Large intestine (tissue), 3 donors: ENCODE measurements around the gene TNFSF4. TPM values are rescaled to one million over a fixed set of nuclear protein-coding genes. Genes with fewer than 3 reads are reported as not detected.
"Not testable (repeated sequence)": the region's sequence is repeated elsewhere in the genome, so short reads cannot be mapped to it uniquely, and the experiment has no call there.

ENCODE experiments used
- DNase-seq, 2 donors: peaks; one replicate each; pipeline versions ENCODE4 v3.0.0 to v3.0.0-alpha.2; 2013
- H3K27ac ChIP-seq: one replicate; pipeline ENCODE4 v1.5.1; 2013; ENCODE audit warnings: low read length
- H3K27me3 ChIP-seq: 2 replicates; pipeline ENCODE4 v1.6.1; 2013; ENCODE audit warnings: low read length; ENCODE audit not compliant: control insufficient read depth, insufficient read depth
- H3K36me3 ChIP-seq: 2 replicates; pipeline ENCODE4 v1.6.1; 2013; ENCODE audit warnings: low read length; ENCODE audit not compliant: control insufficient read depth, insufficient read depth
- H3K4me1 ChIP-seq: one replicate; pipeline ENCODE4 v1.6.1; 2013; ENCODE audit warnings: low read length; ENCODE audit not compliant: control insufficient read depth, insufficient read depth
- H3K4me3 ChIP-seq: one replicate; pipeline ENCODE4 v1.5.1; 2013; ENCODE audit warnings: low read length
- H3K9me3 ChIP-seq: one replicate; pipeline ENCODE4 v1.6.1; 2013; ENCODE audit warnings: mild to moderate bottlenecking, low read depth, low read length, moderate library complexity; ENCODE audit not compliant: control insufficient read depth
- WGBS: methylation state at CpG from one replicate; pipeline ENCODE4 v1.1.5; 2013; ENCODE audit warnings: low lambda C conversion rate; ENCODE audit not compliant: insufficient coverage; 5-methylcytosine and 5-hydroxymethylcytosine counted together
- polyA plus RNA-seq: library from polyadenylated mRNA; unstranded; fragments of 120-200 nt; gene quantifications from one replicate; pipeline ENCODE4 v1.2.1, GENCODE V29; 2013

Gene TNFSF4
- polyA plus RNA-seq, 1 donor = 0.63 TPM

- no peaks in the 10 kb centered on the region for H3K4me1 ChIP-seq
- no peak for DNase-seq
- H3K4me3 ChIP-seq = no peak overlapping the region
- WGBS = 100% methylated on average over 3 of the region's 4 CpGs
- H3K27me3 ChIP-seq = no peaks in the 10 kb centered on the region
- no peak overlapping the region for H3K27ac ChIP-seq
- H3K36me3 ChIP-seq = no peaks in the 10 kb centered on the region
- H3K9me3 ChIP-seq = no peaks in the 10 kb centered on the region
These were observed 27.8 kb upstream of the TNFSF4 start for GRCh38 chr1:173234899-173235298.

- H3K36me3 ChIP-seq, H3K4me1 ChIP-seq, DNase-seq, H3K9me3 ChIP-seq, H3K4me3 ChIP-seq, H3K27me3 ChIP-seq, H3K27ac ChIP-seq: not testable (repeated sequence)
- no CpG with 5 or more reads among the region's 3 CpGs for WGBS
These were observed 27.3 kb upstream of the TNFSF4 start for GRCh38 chr1:173234434-173234833.

- not testable (repeated sequence) for DNase-seq, H3K27ac ChIP-seq, H3K9me3 ChIP-seq, H3K36me3 ChIP-seq, H3K4me3 ChIP-seq, H3K4me1 ChIP-seq, H3K27me3 ChIP-seq
- 100% methylated on average over 1 of the region's 3 CpGs for WGBS
These were observed 21.9 kb upstream of the TNFSF4 start for GRCh38 chr1:173229031-173229430.

- H3K36me3 ChIP-seq = no peaks in the 10 kb centered on the region
- no peaks in the 10 kb centered on the region for H3K27me3 ChIP-seq
- no peak for DNase-seq
- H3K4me3 ChIP-seq = no peak overlapping the region
- no peaks in the 10 kb centered on the region for H3K4me1 ChIP-seq
- H3K27ac ChIP-seq = no peak overlapping the region
- no peaks in the 10 kb centered on the region for H3K9me3 ChIP-seq
These were observed 17.8 kb upstream of the TNFSF4 start for GRCh38 chr1:173224949-173225348.

DNA sequence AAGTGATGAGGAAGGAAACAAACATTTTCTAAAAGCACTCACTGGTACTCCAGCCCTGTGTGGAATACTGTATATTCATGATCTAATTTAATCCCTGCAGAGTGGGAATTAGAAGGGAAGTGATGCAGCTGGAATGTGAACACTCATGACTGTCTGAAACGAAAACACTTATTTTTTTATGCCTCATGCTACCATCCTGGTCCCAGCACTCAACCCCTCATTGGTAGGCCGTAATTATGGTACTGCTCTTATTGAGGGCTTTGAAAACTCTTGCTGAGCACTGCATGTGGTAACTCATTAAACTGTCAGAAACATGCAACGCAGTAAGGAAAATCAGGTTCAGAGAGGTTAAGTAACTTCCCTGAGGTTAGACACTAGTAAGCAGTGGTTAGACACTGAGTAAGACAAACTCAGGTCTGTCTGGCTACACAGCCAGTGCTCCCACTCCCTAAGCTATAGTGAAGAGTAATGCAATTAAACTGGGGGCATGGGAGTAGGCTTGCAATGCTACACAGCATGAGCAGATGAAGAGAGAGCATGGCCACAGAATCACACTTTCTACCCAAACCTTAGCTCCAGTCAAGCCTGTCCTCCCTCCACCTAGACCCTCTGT lies 17.3 kb upstream of the TNFSF4 start:
- DNase-seq = no peak
- Histone ChIP-seq H3K9me3 (no peaks in the 10 kb centered on the region), H3K4me1 (no peaks in the 10 kb centered on the region), H3K27ac (no peak overlapping the region), H3K27me3 (no peaks in the 10 kb centered on the region), H3K36me3 (no peaks in the 10 kb centered on the region), H3K4me3 (no peak overlapping the region)
- 100% methylated on average over 1 of the region's 3 CpGs for WGBS

GRCh38 chr1:173223031-173223380 lies 15.9 kb upstream of the TNFSF4 start:
- no peaks in the 10 kb centered on the region for H3K27me3 ChIP-seq
- no peak overlapping the region for H3K4me3 ChIP-seq
- no peaks in the 10 kb centered on the region for H3K4me1 ChIP-seq
- no peaks in the 10 kb centered on the region for H3K36me3 ChIP-seq
- no peak overlapping the region for H3K27ac ChIP-seq
- DNase-seq = no peak
- no peaks in the 10 kb centered on the region for H3K9me3 ChIP-seq

DNA sequence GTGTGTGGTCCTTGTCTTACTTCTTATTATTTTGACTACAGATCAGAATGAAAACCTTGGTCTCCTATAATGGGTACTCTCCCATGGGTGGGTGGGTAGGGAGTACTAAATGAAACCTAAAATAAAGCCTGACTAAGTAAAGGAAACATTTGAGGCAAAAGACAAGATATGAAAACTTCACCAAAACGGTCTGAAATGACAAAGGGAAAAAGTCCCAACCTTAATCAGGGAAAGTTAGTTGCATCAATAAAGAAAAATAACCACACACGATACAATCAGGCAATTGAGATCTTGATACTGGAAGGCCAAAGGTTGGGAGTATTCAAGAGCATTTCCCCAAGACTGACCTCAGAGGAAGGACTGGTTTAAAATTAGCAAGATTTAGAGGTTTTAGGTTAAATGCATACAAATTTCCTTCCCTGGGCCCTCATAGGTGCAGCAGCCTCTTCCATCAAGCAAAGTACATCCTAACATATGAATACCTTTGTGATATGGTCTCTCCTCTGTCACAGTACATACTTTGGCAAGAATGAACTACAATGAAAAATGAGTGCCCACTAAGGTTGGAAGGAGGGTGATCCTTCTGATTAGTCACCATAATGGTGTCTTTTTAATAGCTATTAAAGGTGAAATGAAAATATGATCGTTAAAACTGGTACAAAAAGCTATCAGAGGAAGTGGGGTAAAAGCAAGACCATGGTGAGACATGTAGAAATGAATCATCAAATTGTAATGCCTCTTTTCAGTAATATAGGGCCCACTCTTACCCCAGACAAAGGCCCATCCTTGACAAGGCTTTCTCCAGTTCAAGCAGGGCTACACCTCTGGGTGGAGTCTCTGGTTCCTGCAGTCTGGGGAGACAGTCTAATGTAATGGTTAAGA lies 15.3 kb upstream of the TNFSF4 start:
- Histone ChIP-seq H3K4me1 (no peaks in the 10 kb centered on the region), H3K27me3 (no peaks in the 10 kb centered on the region), H3K36me3 (no peaks in the 10 kb centered on the region), H3K27ac (no peak overlapping the region), H3K4me3 (no peak overlapping the region), H3K9me3 (no peaks in the 10 kb centered on the region)
- WGBS = 50% methylated on average over 3 of the region's 3 CpGs
- no peak for DNase-seq

DNA sequence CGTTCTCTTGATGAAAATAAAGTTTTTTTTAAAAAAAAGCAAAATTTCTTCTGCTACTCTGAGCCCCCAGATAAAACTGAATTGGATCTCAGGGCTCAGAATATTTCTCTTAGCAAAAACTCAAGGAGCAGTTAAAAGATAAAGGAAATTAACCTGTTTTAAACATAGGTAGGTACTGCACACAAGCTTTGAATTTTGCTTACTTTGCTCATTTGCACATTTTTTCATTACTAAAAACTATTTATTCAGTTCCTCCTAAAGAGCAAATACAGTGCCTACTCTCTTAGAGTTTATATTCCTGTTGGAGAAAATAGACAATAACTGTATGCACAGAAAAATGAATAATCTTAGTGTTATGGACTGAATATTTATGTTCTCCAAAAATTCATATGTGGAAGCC lies 13.0 kb upstream of the TNFSF4 start:
- Histone ChIP-seq H3K4me3 (no peak overlapping the region), H3K4me1 (no peaks in the 10 kb centered on the region), H3K27me3 (no peaks in the 10 kb centered on the region), H3K9me3 (no peaks in the 10 kb centered on the region), H3K36me3 (no peaks in the 10 kb centered on the region), H3K27ac (no peak overlapping the region)
- DNase-seq = no peak
- 100% methylated on average over 1 of the region's 1 CpG for WGBS

DNA sequence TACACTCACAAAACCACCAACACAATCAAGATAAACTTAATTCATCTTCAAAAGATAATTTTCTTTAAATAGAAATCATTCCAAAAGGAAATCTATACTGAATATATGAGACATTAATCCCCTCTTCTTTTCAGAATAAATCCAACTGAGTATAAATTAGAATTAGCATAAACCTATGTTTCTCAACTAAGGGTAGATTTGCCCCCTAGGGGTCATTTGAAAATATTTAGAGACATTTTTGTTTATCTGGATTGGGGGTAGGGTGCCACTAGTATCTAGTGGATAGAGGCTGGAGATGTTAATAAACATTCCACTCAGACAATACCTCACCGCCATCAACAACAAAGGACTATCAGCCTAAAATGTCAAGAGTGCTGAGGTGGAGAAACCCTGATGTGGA lies 6.5 kb upstream of the TNFSF4 start:
- Histone ChIP-seq H3K4me1 (peaks cover 29% of the 10 kb centered on the region), H3K36me3 (no peaks in the 10 kb centered on the region), H3K9me3 (no peaks in the 10 kb centered on the region), H3K27me3 (no peaks in the 10 kb centered on the region), H3K27ac (no peak overlapping the region), H3K4me3 (no peak overlapping the region)
- no peak for DNase-seq
- WGBS = no CpG with 5 or more reads among the region's 1 CpG

DNA sequence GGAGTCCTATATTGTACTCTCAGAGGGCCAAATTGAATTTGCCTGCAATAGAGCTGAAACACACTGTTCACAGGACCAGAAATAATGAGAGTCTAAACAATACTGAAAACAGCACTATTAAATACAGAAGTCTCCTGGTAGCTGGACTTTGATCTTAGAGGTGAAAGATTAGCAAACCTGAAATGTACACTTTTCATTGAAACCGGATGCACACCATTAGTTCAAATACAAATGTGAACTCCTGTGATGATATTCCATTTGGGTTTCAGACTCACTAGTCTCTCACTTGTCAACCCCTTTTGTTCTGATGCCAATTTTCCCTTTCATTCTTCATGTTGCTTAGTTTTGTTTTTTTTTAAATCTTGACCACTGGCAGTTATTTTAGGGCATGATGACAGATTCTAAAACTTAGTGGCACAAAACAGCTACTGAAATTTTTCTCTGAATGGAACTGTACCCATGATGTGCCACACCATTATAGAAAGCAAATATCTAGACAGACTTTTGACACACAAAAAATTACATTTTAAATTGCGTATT lies 5.9 kb upstream of the TNFSF4 start:
- no peaks in the 10 kb centered on the region for H3K9me3 ChIP-seq
- H3K27ac ChIP-seq = no peak overlapping the region
- no peaks in the 10 kb centered on the region for H3K36me3 ChIP-seq
- no peak overlapping the region for H3K4me3 ChIP-seq
- peaks cover 29% of the 10 kb centered on the region for H3K4me1 ChIP-seq
- DNase-seq = peak in 1 of 2 donors; percentile 52
- no peaks in the 10 kb centered on the region for H3K27me3 ChIP-seq
- 100% methylated on average over 1 of the region's 2 CpGs for WGBS
